ENCODE measurements around the gene HAPLN2. TPM values are rescaled to one million over a fixed set of nuclear protein-coding genes. Genes with fewer than 3 reads are reported as not detected.

HAPLN2 gene
- total and polyA plus RNA-seq, 2 donors (not counting 1 experiment from before 2014, with no cell fraction given), result 0.13 TPM; not detected in 1

GRCh38 chr1:156658945-156659574 lies 39.8 kb downstream of the HAPLN2 start:
- Histone ChIP-seq H3K36me3 (replicated peaks in 1 of 2; ENCODE audit: control extremely low read depth in 1 of 2, control insufficient read depth in 1 of 2, extremely low read depth in 1 of 2, insufficient read depth in 2 of 2, low read length in 1 of 2) (no peaks in the 10 kb centered on the region), H3K27me3 (replicated peaks in 1 of 4; ENCODE audit: control extremely low read depth in 1 of 4, control insufficient read depth in 3 of 4, insufficient read depth in 4 of 4, low read length in 3 of 4) (peaks cover 0 to 41% (median 20%) of the 10 kb centered on the region in 4 experiments), H3K9me3 (ENCODE audit: control extremely low read depth in 1 of 3, control insufficient read depth in 2 of 3, insufficient read depth in 1 of 3, low read length in 2 of 3) (no peaks in the 10 kb centered on the region), H3K4me1 (ENCODE audit: control insufficient read depth in 2 of 2, insufficient read depth in 2 of 2, low read length in 2 of 2) (peaks cover 67 to 78% of the 10 kb centered on the region in 2 donors), H3K4me3 (ENCODE audit: control extremely low read depth in 1 of 5, extremely low read depth in 1 of 5, insufficient read depth in 1 of 5, low read depth in 2 of 5, low read length in 4 of 5) (no peak overlapping the region), H2AFZ (ENCODE audit: insufficient read depth, low read depth, low read length, poor library complexity, severe bottlenecking) (no peak overlapping the region), H3K79me2 (ENCODE audit: control insufficient read depth, insufficient read depth, low read length) (no peaks in the 10 kb centered on the region), H3K4me2 (replicated peaks; ENCODE audit: low read depth, low read length, poor library complexity, severe bottlenecking) (peak overlapping the region; percentile 52), H3K27ac (ENCODE audit: low read length in 2 of 2) (no peak overlapping the region), H4K20me1 (ENCODE audit: control insufficient read depth, insufficient read depth, low read length, poor library complexity, severe bottlenecking) (no peaks in the 10 kb centered on the region), H3K9ac (ENCODE audit: low read length) (no peak overlapping the region)
- Mint-ChIP-seq H3K4me3 (peak overlapping the region; percentile 66), H3K9me3 (ENCODE audit: insufficient read depth) (no peaks in the 10 kb centered on the region), H3K27ac (no peak overlapping the region), H3K4me1 (peaks cover 81% of the 10 kb centered on the region), H3K27me3 (peaks cover 36% of the 10 kb centered on the region)
- WGBS (ENCODE audit: insufficient coverage), result 79% methylated on average over 10 of the region's 10 CpGs
- DNase-seq, result no peak
- intact Hi-C loops (cut with micrococcal nuclease), result no loop called here
- POLR2A ChIA-PET, result interaction anchor here (1.0 kb wide), 1 partner anchor 69 kb away, joined by 3 read pairs; the partner anchor contains the start of genes ISG20L2 and METTL25B
- TF ChIP-seq EZH2 (IDR thresholded peaks at IDR 0.05; ENCODE audit: borderline replicate concordance, insufficient read depth, low read depth, low read length, poor library complexity, severe bottlenecking), result no peak
- TF ChIP-seq CTCF (IDR thresholded peaks at IDR 0.05), result no peak
- ATAC-seq (ENCODE audit: low read depth), result no peak
- CTCF ChIA-PET, result interaction anchor here (0.6 to 9.0 kb wide), 12 partner anchors 9 to 274 kb away, joined by 3 to 173 read pairs (median 5); partner anchors contain the start of genes CRABP2, HAPLN2, NAXE and NES

GRCh38 chr1:156659661-156659987 lies 40.4 kb downstream of the HAPLN2 start:
- intact Hi-C loops (cut with micrococcal nuclease), result no loop called here
- POLR2A ChIA-PET, result interaction anchor here (1.0 kb wide), 1 partner anchor 69 kb away, joined by 3 read pairs; the partner anchor contains the start of genes ISG20L2 and METTL25B
- Histone ChIP-seq H3K9me3 (ENCODE audit: control extremely low read depth in 1 of 3, control insufficient read depth in 2 of 3, insufficient read depth in 1 of 3, low read length in 2 of 3) (no peaks in the 10 kb centered on the region), H3K27ac (ENCODE audit: low read length in 2 of 2) (no peak overlapping the region), H2AFZ (ENCODE audit: insufficient read depth, low read depth, low read length, poor library complexity, severe bottlenecking) (no peak overlapping the region), H3K27me3 (replicated peaks in 1 of 4; ENCODE audit: control extremely low read depth in 1 of 4, control insufficient read depth in 3 of 4, insufficient read depth in 4 of 4, low read length in 3 of 4) (peaks cover 0 to 35% (median 14%) of the 10 kb centered on the region in 4 experiments), H3K79me2 (ENCODE audit: control insufficient read depth, insufficient read depth, low read length) (no peaks in the 10 kb centered on the region), H3K36me3 (replicated peaks in 1 of 2; ENCODE audit: control extremely low read depth in 1 of 2, control insufficient read depth in 1 of 2, extremely low read depth in 1 of 2, insufficient read depth in 2 of 2, low read length in 1 of 2) (no peaks in the 10 kb centered on the region), H3K9ac (ENCODE audit: low read length) (no peak overlapping the region), H3K4me2 (replicated peaks; ENCODE audit: low read depth, low read length, poor library complexity, severe bottlenecking) (peak overlapping the region; percentile 52), H3K4me1 (ENCODE audit: control insufficient read depth in 2 of 2, insufficient read depth in 2 of 2, low read length in 2 of 2) (peaks cover 73 to 83% of the 10 kb centered on the region in 2 donors), H3K4me3 (ENCODE audit: control extremely low read depth in 1 of 5, extremely low read depth in 1 of 5, insufficient read depth in 1 of 5, low read depth in 2 of 5, low read length in 4 of 5) (no peak overlapping the region), H4K20me1 (ENCODE audit: control insufficient read depth, insufficient read depth, low read length, poor library complexity, severe bottlenecking) (no peaks in the 10 kb centered on the region)
- TF ChIP-seq CTCF (IDR thresholded peaks at IDR 0.05) (no peak), EZH2 (IDR thresholded peaks at IDR 0.05; ENCODE audit: borderline replicate concordance, insufficient read depth, low read depth, low read length, poor library complexity, severe bottlenecking) (no peak)
- Mint-ChIP-seq H3K4me3 (peak overlapping the region; percentile 66), H3K27ac (peak overlapping the region; percentile 69), H3K4me1 (peaks cover 87% of the 10 kb centered on the region), H3K27me3 (peaks cover 30% of the 10 kb centered on the region), H3K9me3 (ENCODE audit: insufficient read depth) (no peaks in the 10 kb centered on the region)
- WGBS (ENCODE audit: insufficient coverage), result 37% methylated on average over 6 of the region's 6 CpGs
- DNase-seq (no peak), ATAC-seq (ENCODE audit: low read depth) (no peak)
- CTCF ChIA-PET, result interaction anchor here (0.6 to 9.0 kb wide), 11 partner anchors 9 to 274 kb away, joined by 3 to 173 read pairs (median 6); partner anchors contain the start of genes CRABP2, HAPLN2, NAXE and NES

Measured in B cell (primary cell).